Measurements from ENCODE around the gene PDE3A.

The PDE3A gene

DNA sequence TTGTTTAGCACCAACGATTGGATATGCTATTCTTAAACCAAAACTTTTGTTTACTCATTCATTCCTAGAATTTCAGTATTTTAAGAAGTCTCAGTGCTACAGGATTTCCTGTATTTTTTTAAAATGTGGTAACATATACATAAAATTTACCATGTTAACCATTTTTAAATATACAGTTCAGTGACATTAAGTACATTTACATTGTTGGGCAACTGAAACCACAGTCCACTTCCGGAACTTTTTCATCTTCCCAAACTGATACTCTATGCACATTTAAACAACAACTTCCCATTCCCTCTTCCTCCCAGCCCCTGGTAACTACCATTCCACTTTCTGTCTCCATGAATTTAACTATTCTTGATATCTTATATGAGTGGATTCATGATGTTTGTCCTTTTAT lies 30.3 kb downstream of the PDE3A start:
- DNase-seq (ENCODE audit: low read depth), result no peak
- TF ChIP-seq CTCF (IDR thresholded peaks at IDR 0.05; ENCODE audit: control insufficient read depth, insufficient read depth, low read depth, low read length, missing control alignments), result no peak
- no peak overlapping the region for H3K4me3 ChIP-seq (ENCODE audit: control insufficient read depth, low read depth, low read length)

GRCh38 chr12:20400003-20400402 lies 31.7 kb downstream of the PDE3A start:
- no peak overlapping the region for H3K4me3 ChIP-seq (ENCODE audit: control insufficient read depth, low read depth, low read length)
- TF ChIP-seq CTCF (IDR thresholded peaks at IDR 0.05; ENCODE audit: control insufficient read depth, insufficient read depth, low read depth, low read length, missing control alignments), result no peak
- DNase-seq (ENCODE audit: low read depth), result no peak

DNA sequence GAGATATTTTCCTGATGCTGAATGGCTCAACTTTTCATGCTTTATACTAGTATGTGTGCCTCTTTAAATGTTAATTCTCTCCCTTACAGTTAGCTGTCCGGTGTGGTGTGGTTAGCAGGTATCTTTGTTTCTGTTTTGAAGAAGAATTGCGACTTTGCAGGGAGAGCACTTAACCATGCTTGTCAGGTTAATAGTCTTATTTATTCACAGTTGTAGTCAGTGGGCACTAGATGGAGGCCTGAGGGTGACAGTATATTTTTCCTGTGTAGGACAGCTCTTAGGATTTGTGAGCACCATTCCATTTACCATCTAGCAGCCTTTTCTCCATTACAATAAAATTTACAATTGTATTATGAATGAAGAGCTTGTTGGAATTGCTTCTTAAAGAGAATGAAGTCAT lies 34.9 kb downstream of the PDE3A start:
- H3K4me3 ChIP-seq (ENCODE audit: control insufficient read depth, low read depth, low read length), result no peak overlapping the region
- TF ChIP-seq CTCF (IDR thresholded peaks at IDR 0.05; ENCODE audit: control insufficient read depth, insufficient read depth, low read depth, low read length, missing control alignments), result no peak

DNA sequence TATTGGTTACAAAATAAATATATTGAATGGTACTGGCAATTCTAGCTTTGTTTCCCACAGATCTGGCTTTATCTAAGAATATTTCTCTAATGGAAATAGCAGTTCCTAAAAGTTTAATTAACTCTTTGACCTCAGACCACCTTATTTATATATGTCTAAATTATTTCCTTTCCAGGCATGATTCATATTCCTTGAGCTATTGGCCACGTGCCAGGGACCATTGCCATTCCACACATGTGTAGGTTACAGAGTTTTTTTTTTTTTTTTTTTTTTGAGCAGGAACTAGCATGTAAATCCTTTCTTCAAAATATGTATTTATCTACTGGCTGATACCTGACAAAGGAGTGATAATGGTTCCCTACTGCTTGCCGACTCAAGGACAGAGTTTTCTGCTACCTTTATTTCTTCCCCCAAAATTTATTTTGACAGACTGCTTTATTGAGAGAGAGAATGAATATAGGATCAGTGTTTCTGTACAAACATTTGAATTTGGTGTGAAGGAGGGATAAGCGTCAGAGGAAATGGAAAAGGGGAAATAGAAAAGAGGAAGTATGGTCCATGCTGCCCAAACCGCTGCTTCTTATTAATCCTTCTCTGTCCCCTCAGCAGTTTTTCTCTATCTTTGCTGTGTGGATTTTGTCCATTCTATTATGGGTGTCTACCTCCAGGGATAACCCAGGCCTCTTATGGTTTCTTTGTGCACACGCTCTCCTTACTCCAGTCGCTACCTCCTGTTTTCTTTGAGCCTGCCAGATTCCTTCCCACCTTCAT lies 36.4 kb downstream of the PDE3A start:
- DNase-seq (ENCODE audit: low read depth), result no peak
- no peak for TF ChIP-seq CTCF (IDR thresholded peaks at IDR 0.05; ENCODE audit: control insufficient read depth, insufficient read depth, low read depth, low read length, missing control alignments)
- H3K4me3 ChIP-seq (ENCODE audit: control insufficient read depth, low read depth, low read length), result no peak overlapping the region

More for the DNA sequence above, 34.9 kb downstream of the PDE3A start:
- DNase-seq (ENCODE audit: low read depth), result no peak

DNA sequence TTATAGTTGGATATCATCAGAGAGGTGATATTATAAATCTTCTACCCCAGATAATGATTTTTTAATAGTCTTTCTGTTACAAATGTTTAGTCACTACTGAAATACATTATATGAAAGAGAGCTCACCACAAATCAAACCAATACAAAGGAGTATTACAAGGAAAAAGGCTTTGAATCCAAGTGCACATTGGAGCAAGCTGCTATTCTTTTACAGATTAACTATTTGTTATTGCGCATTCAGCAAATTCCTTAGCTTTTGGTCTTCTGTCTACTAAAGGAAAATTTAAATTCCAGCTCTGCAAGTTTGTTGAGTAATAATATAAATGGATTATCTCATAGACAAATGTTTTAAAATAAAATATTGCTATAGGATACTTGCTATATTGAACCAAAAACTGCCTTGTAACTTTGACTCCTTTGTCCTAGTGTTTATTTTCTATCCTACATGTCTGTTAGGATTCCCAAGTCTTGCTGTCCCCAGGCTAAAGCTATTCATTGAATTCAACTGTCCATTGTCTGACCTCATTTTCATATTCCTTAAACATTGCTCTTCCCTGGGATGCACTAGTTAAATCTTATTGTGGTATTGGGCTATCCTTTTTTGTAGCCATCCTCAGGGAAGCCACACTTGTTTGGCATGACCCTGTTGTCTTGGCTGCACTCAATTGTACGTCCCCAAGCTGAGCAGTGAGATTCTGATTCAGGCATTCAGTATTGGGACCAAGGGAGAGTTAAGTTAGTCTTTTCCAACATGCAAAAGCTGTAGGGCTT lies 41.5 kb downstream of the PDE3A start:
- DNase-seq (ENCODE audit: low read depth), result no peak
- H3K4me3 ChIP-seq (ENCODE audit: control insufficient read depth, low read depth, low read length), result no peak overlapping the region
- no peak for TF ChIP-seq CTCF (IDR thresholded peaks at IDR 0.05; ENCODE audit: control insufficient read depth, insufficient read depth, low read depth, low read length, missing control alignments)

GRCh38 chr12:20410734-20411133 lies 42.4 kb downstream of the PDE3A start:
- no peak for TF ChIP-seq CTCF (IDR thresholded peaks at IDR 0.05; ENCODE audit: control insufficient read depth, insufficient read depth, low read depth, low read length, missing control alignments)
- H3K4me3 ChIP-seq (ENCODE audit: control insufficient read depth, low read depth, low read length), result no peak overlapping the region
- DNase-seq (ENCODE audit: low read depth), result no peak
